GM12878 (cell line): ENCODE results near the gene LAMC3.

Experiments
- ATF2 ChIP-seq: IDR thresholded peaks from 2 replicates; pipeline ENCODE4 v1.6.1; 2012; ENCODE audit warnings: low read length, inconsistent platforms
- BCL11A ChIP-seq: IDR thresholded peaks from 2 replicates; pipeline ENCODE4 v1.6.1; 2011; ENCODE audit warnings: low read depth, low read length
- CTCF ChIP-seq, 3 experiments: IDR thresholded peaks in 2 of 3; conservative IDR thresholded peaks in 1 of 3; 2 replicates each; pipeline ENCODE4 v1.5.1; 2011; ENCODE audit warnings: low read depth in 3 of 3, low read length in 3 of 3, mild to moderate bottlenecking in 3 of 3, control low read depth in 2 of 3, moderate library complexity in 2 of 3, inconsistent platforms in 1 of 3, mixed read lengths in 1 of 3; ENCODE audit not compliant: control insufficient read depth in 2 of 3, insufficient read depth in 1 of 3; ENCODE audit errors: extremely low read depth in 1 of 3
- FOS ChIP-seq: IDR thresholded peaks from 3 replicates; pipeline ENCODE4 v1.6.1; 2011; ENCODE audit warnings: borderline replicate concordance; ENCODE audit not compliant: insufficient read length; ENCODE audit errors: extremely low read depth
- LARP7 ChIP-seq: fragments of 450-650 bp; IDR thresholded peaks from 2 replicates; pipeline ENCODE4 v1.6.1; 2017; ENCODE audit warnings: mild to moderate bottlenecking
- MAX ChIP-seq: IDR thresholded peaks from 2 replicates; pipeline ENCODE4 v1.6.1; 2012; ENCODE audit warnings: low read depth, low read length, improper control_type of control experiment
- RAD51 ChIP-seq: fragments of 450-650 bp; IDR thresholded peaks from 2 replicates; pipeline ENCODE4 v1.6.1; 2016; ENCODE audit warnings: moderate library complexity, mild to moderate bottlenecking, inconsistent platforms
- RFX5 ChIP-seq: IDR thresholded peaks from 2 replicates; pipeline ENCODE4 v1.6.1; 2011; ENCODE audit warnings: low read depth, low read length, improper control_type of control experiment
- TCF12 ChIP-seq: IDR thresholded peaks from 2 replicates; pipeline ENCODE4 v1.6.1; 2011; ENCODE audit warnings: low read depth, mild to moderate bottlenecking, low read length
- TCF7 ChIP-seq: IDR thresholded peaks from 2 replicates; pipeline ENCODE4 v1.6.1; 2014; ENCODE audit warnings: antibody characterized with exemption, borderline replicate concordance
- TF ChIP-seq, protein P1 (sequence below): IDR thresholded peaks from 2 replicates; pipeline ENCODE4 v1.6.1; 2011; ENCODE audit warnings: mild to moderate bottlenecking, low read depth, low read length, moderate library complexity; ENCODE audit not compliant: insufficient replicate concordance

- TF ChIP-seq CTCF (IDR thresholded peaks at IDR 0.05 in 2 of 3, conservative IDR thresholded peaks at IDR 0.05 in 1 of 3; ENCODE audit: control insufficient read depth in 2 of 3, extremely low read depth in 1 of 3, insufficient read depth in 1 of 3, low read depth in 3 of 3, low read length in 3 of 3): no peak
- TF ChIP-seq MAX: no peak
- TF ChIP-seq, protein P1, sequence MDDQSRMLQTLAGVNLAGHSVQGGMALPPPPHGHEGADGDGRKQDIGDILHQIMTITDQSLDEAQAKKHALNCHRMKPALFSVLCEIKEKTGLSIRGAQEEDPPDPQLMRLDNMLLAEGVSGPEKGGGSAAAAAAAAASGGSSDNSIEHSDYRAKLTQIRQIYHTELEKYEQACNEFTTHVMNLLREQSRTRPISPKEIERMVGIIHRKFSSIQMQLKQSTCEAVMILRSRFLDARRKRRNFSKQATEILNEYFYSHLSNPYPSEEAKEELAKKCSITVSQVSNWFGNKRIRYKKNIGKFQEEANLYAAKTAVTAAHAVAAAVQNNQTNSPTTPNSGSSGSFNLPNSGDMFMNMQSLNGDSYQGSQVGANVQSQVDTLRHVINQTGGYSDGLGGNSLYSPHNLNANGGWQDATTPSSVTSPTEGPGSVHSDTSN: no peak
- TF ChIP-seq LARP7: no peak
- no peak for TF ChIP-seq RFX5
- no peak for TF ChIP-seq TCF7
- no peak for TF ChIP-seq TCF12
- TF ChIP-seq FOS: no peak
- no peak for TF ChIP-seq ATF2
- TF ChIP-seq BCL11A: no peak
- no peak for TF ChIP-seq RAD51
Observed at GRCh38 chr9:130970855-130971254, 38.1 kb upstream of the LAMC3 start.
